ENCODE results near the gene ERCC1. TPM values are rescaled to one million over a fixed set of nuclear protein-coding genes. Genes with fewer than 3 reads are reported as not detected.
A peak's percentile ranks its signal among the peaks of the same experiment; 100 is the strongest.

The ERCC1 gene
- total and polyA plus RNA-seq, 2 of the 13 experiments (the other 11 are each of a cell fraction or from before 2014, with no cell fraction given): 40.0 to 66.4 TPM

DNA sequence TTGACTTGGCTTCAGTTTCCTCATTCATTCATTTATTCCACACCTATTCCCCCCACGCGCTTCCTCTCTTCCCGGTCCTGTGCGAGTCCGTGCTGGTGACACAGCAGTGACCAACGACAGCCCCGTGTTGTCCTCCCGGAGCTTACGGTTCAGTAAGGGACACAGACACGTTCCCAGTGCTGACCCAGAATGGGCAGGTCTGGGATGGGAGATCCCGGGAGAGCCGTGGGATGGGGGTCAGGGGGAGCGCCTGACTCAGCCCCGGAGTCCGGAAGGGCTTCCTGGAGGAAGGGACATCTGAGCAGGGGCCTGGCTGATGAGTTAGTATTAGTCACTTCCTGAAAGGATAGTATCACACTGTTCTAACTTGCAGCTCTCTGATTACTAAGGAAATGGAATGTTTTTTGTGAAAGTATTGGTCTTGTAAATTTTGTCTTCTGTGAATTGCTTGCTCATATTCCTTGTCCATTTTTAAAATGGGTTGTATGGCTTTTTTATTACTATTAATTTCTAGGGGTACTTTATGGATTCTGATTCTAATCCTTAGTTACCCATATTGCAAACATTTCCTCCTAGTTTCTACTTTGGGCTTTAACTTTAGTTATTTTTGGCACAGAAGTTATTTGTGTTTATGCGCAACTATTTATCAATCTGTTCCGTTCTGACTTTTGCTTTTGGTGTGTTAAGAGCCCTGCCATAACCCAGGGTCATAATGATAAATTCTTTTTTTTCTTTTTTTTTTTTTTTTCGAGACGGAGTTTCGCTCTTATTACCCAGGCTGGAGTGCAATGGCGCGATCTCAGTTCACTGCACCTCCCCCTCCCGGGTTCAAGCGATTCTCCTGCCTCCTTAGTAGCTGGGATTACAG is 708 bp upstream of the ERCC1 start (continued):
- TF ChIP-seq, protein P1, sequence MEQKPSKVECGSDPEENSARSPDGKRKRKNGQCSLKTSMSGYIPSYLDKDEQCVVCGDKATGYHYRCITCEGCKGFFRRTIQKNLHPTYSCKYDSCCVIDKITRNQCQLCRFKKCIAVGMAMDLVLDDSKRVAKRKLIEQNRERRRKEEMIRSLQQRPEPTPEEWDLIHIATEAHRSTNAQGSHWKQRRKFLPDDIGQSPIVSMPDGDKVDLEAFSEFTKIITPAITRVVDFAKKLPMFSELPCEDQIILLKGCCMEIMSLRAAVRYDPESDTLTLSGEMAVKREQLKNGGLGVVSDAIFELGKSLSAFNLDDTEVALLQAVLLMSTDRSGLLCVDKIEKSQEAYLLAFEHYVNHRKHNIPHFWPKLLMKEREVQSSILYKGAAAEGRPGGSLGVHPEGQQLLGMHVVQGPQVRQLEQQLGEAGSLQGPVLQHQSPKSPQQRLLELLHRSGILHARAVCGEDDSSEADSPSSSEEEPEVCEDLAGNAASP (CRISPR knock-in tag; IDR thresholded peaks at IDR 0.05; ENCODE audit: borderline replicate concordance): no peak
- TF ChIP-seq NONO (IDR thresholded peaks at IDR 0.05): no peak
- no peak for TF ChIP-seq NONO (CRISPR knock-in tag; conservative IDR thresholded peaks at IDR 0.05)
- TF ChIP-seq, protein P2, sequence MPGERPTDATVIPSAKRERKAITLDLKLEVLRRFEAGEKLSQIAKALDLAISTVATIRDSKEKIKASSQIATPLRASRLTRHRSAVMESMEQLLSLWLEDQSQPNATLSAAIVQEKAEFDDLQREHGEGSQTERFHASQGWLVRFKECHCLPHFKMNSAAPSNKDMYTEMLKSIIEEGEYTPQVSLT (CRISPR knock-in tag; IDR thresholded peaks at IDR 0.05; ENCODE audit: borderline replicate concordance, low read depth): no peak
- TF ChIP-seq, protein P3, sequence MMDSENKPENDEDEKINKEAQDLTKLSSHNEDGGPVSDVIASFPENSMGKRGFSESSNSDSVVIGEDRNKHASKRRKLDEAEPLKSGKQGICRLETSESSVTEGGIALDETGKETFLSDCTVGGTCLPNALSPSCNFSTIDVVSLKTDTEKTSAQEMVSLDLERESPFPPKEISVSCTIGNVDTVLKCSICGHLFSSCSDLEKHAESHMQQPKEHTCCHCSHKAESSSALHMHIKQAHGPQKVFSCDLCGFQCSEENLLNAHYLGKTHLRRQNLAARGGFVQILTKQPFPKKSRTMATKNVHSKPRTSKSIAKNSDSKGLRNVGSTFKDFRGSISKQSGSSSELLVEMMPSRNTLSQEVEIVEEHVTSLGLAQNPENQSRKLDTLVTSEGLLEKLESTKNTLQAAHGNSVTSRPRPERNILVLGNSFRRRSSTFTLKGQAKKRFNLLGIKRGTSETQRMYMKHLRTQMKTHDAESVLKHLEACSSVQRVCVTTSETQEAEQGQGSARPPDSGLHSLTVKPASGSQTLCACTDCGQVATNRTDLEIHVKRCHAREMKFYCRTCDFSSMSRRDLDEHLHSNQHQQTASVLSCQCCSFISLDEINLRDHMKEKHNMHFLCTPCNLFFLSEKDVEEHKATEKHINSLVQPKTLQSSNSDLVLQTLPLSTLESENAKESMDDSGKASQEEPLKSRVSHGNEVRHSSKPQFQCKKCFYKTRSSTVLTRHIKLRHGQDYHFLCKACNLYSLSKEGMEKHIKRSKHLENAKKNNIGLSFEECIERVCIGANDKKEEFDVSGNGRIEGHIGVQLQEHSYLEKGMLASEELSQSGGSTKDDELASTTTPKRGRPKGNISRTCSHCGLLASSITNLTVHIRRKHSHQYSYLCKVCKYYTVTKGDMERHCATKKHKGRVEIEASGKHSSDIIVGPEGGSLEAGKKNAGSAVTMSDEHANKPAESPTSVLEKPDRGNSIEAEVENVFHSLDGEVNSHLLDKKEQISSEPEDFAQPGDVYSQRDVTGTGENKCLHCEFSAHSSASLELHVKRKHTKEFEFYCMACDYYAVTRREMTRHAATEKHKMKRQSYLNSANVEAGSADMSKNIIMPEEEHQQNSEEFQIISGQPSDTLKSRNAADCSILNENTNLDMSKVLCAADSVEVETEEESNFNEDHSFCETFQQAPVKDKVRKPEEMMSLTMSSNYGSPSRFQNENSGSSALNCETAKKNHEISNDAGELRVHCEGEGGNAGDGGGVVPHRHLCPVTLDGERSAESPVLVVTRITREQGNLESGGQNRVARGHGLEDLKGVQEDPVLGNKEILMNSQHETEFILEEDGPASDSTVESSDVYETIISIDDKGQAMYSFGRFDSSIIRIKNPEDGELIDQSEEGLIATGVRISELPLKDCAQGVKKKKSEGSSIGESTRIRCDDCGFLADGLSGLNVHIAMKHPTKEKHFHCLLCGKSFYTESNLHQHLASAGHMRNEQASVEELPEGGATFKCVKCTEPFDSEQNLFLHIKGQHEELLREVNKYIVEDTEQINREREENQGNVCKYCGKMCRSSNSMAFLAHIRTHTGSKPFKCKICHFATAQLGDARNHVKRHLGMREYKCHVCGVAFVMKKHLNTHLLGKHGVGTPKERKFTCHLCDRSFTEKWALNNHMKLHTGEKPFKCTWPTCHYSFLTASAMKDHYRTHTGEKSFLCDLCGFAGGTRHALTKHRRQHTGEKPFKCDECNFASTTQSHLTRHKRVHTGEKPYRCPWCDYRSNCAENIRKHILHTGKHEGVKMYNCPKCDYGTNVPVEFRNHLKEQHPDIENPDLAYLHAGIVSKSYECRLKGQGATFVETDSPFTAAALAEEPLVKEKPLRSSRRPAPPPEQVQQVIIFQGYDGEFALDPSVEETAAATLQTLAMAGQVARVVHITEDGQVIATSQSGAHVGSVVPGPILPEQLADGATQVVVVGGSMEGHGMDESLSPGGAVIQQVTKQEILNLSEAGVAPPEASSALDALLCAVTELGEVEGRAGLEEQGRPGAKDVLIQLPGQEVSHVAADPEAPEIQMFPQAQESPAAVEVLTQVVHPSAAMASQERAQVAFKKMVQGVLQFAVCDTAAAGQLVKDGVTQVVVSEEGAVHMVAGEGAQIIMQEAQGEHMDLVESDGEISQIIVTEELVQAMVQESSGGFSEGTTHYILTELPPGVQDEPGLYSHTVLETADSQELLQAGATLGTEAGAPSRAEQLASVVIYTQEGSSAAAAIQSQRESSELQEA (CRISPR knock-in tag; IDR thresholded peaks at IDR 0.05; ENCODE audit: not compliant biosample characterization): no peak
- no peak for TF ChIP-seq RXRA (CRISPR knock-in tag; IDR thresholded peaks at IDR 0.05)
- no peak for TF ChIP-seq KLF15 (CRISPR knock-in tag; IDR thresholded peaks at IDR 0.05; ENCODE audit: borderline replicate concordance)
- TF ChIP-seq GATAD2A (CRISPR knock-in tag; IDR thresholded peaks at IDR 0.05): peak; percentile 45; the same call in 1 of the 2 replicates
- no peak; the same call in 1 of the 2 replicates for TF ChIP-seq ZNF652 (CRISPR knock-in tag; IDR thresholded peaks at IDR 0.05; ENCODE audit: borderline replicate concordance, low read depth)
- no peak for TF ChIP-seq ZNF558 (CRISPR knock-in tag; IDR thresholded peaks at IDR 0.05; ENCODE audit: borderline replicate concordance)
- TF ChIP-seq ESRRA (CRISPR knock-in tag; IDR thresholded peaks at IDR 0.05; ENCODE audit: low read depth): no peak
- TF ChIP-seq, protein P4, sequence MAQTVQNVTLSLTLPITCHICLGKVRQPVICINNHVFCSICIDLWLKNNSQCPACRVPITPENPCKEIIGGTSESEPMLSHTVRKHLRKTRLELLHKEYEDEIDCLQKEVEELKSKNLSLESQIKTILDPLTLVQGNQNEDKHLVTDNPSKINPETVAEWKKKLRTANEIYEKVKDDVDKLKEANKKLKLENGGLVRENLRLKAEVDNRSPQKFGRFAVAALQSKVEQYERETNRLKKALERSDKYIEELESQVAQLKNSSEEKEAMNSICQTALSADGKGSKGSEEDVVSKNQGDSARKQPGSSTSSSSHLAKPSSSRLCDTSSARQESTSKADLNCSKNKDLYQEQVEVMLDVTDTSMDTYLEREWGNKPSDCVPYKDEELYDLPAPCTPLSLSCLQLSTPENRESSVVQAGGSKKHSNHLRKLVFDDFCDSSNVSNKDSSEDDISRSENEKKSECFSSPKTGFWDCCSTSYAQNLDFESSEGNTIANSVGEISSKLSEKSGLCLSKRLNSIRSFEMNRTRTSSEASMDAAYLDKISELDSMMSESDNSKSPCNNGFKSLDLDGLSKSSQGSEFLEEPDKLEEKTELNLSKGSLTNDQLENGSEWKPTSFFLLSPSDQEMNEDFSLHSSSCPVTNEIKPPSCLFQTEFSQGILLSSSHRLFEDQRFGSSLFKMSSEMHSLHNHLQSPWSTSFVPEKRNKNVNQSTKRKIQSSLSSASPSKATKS (CRISPR knock-in tag; IDR thresholded peaks at IDR 0.05): no peak
- TF ChIP-seq ZNF33A (CRISPR knock-in tag; IDR thresholded peaks at IDR 0.05; ENCODE audit: borderline replicate concordance): no peak
- TF ChIP-seq, protein P5, sequence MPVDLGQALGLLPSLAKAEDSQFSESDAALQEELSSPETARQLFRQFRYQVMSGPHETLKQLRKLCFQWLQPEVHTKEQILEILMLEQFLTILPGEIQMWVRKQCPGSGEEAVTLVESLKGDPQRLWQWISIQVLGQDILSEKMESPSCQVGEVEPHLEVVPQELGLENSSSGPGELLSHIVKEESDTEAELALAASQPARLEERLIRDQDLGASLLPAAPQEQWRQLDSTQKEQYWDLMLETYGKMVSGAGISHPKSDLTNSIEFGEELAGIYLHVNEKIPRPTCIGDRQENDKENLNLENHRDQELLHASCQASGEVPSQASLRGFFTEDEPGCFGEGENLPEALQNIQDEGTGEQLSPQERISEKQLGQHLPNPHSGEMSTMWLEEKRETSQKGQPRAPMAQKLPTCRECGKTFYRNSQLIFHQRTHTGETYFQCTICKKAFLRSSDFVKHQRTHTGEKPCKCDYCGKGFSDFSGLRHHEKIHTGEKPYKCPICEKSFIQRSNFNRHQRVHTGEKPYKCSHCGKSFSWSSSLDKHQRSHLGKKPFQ (CRISPR knock-in tag; IDR thresholded peaks at IDR 0.05; ENCODE audit: insufficient replicate concordance): no peak
